Measurements from ENCODE around the gene LAMTOR5. TPM values are rescaled to one million over a fixed set of nuclear protein-coding genes. Genes with fewer than 3 reads are reported as not detected.

Gene LAMTOR5
- total and polyA plus RNA-seq, 4 donors: 45.6 to 427 (median 242) TPM

GRCh38 chr1:110454328-110454727, 46.8 kb upstream of the LAMTOR5 start:
- DNase-seq (no peak), ATAC-seq (ENCODE audit: insufficient read depth, low FRiP score) (no peak)
- Histone ChIP-seq H3K4me1 (ENCODE audit: control insufficient read depth in 5 of 5, insufficient read depth in 5 of 5, low read length in 5 of 5) (no peaks in the 10 kb centered on the region), H3K36me3 (ENCODE audit: control insufficient read depth in 4 of 4, insufficient read depth in 4 of 4, low read length in 4 of 4) (no peaks in the 10 kb centered on the region), H3K27me3 (ENCODE audit: control insufficient read depth in 3 of 3, insufficient read depth in 3 of 3, low read length in 2 of 3) (peaks cover 0 to 24% (median 6%) of the 10 kb centered on the region in 3 donors), H3K4me3 (no peak overlapping the region), H3K9ac (ENCODE audit: insufficient read depth in 1 of 2, low read length in 2 of 2) (no peak overlapping the region), H3K27ac (ENCODE audit: low read depth in 1 of 2, low read length in 1 of 2) (no peak overlapping the region), H3K9me3 (ENCODE audit: control insufficient read depth in 4 of 4, insufficient read depth in 3 of 4, low read length in 3 of 4) (no peaks in the 10 kb centered on the region)
- 91 to 98% methylated on average over 1 of the region's 1 CpG for WGBS, 2 donors
- TF ChIP-seq, protein P1, sequence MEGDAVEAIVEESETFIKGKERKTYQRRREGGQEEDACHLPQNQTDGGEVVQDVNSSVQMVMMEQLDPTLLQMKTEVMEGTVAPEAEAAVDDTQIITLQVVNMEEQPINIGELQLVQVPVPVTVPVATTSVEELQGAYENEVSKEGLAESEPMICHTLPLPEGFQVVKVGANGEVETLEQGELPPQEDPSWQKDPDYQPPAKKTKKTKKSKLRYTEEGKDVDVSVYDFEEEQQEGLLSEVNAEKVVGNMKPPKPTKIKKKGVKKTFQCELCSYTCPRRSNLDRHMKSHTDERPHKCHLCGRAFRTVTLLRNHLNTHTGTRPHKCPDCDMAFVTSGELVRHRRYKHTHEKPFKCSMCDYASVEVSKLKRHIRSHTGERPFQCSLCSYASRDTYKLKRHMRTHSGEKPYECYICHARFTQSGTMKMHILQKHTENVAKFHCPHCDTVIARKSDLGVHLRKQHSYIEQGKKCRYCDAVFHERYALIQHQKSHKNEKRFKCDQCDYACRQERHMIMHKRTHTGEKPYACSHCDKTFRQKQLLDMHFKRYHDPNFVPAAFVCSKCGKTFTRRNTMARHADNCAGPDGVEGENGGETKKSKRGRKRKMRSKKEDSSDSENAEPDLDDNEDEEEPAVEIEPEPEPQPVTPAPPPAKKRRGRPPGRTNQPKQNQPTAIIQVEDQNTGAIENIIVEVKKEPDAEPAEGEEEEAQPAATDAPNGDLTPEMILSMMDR (IDR thresholded peaks at IDR 0.05; ENCODE audit: control extremely low read depth, extremely low read depth): no peak

DNA sequence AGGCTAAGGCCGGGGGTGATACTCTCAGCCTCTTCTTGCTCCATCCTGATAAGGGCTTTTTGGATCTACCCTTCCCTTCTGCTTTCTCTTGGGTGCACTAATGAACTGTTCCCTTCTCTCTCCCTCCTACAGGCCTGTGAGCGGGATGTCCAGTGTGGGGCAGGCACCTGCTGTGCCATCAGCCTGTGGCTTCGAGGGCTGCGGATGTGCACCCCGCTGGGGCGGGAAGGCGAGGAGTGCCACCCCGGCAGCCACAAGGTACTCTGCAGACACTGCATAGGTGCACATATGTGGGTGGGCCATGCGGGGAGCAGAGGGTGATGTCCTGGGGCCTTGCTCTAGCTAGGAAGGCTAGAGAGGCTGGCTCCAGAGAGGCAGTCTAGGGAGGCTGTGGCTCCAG, 46.3 kb upstream of the LAMTOR5 start:
- Histone ChIP-seq H3K36me3 (ENCODE audit: control insufficient read depth in 4 of 4, insufficient read depth in 4 of 4, low read length in 4 of 4) (no peaks in the 10 kb centered on the region), H3K27ac (ENCODE audit: low read depth in 1 of 2, low read length in 1 of 2) (no peak overlapping the region), H3K9me3 (ENCODE audit: control insufficient read depth in 4 of 4, insufficient read depth in 3 of 4, low read length in 3 of 4) (no peaks in the 10 kb centered on the region), H3K4me1 (ENCODE audit: control insufficient read depth in 5 of 5, insufficient read depth in 5 of 5, low read length in 5 of 5) (no peaks in the 10 kb centered on the region), H3K9ac (ENCODE audit: insufficient read depth in 1 of 2, low read length in 2 of 2) (no peak overlapping the region), H3K27me3 (ENCODE audit: control insufficient read depth in 3 of 3, insufficient read depth in 3 of 3, low read length in 2 of 3) (peaks cover 0 to 24% (median 6%) of the 10 kb centered on the region in 3 donors), H3K4me3 (no peak overlapping the region)
- WGBS, 2 donors: 89 to 92% methylated on average over 9 of the region's 9 CpGs
- DNase-seq (no peak), ATAC-seq (ENCODE audit: insufficient read depth, low FRiP score) (no peak)
- TF ChIP-seq, protein P1 (IDR thresholded peaks at IDR 0.05; ENCODE audit: control extremely low read depth, extremely low read depth): no peak

DNA sequence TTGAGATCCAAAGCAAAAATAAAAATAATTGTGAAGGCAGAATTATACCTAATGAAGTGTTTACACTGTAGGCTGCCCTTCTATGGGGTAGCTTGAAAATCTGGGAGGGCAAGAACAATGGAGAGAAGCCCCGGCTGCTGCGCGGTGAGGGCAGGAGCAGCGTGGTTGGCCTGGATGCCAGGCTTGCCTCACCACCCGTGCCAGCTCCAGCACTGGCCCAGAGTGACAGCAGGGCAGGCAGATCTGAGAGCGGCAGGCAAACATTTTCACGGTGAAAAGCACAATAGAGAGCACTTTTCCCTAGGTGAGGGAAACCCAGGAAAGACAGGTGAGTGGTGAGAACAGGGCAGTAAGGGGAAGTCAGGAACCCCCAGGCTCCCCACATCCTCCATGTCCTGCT, 44.8 kb upstream of the LAMTOR5 start:
- no peaks in the 10 kb centered on the region for H3K9me3 ChIP-seq (ENCODE audit: control insufficient read depth in 4 of 4, insufficient read depth in 3 of 4, low read length in 3 of 4)
- H3K27ac ChIP-seq (ENCODE audit: low read depth in 1 of 2, low read length in 1 of 2): no peak overlapping the region
- H3K4me3 ChIP-seq: no peak overlapping the region
- TF ChIP-seq, protein P1 (IDR thresholded peaks at IDR 0.05; ENCODE audit: control extremely low read depth, extremely low read depth): no peak
- H3K9ac ChIP-seq (ENCODE audit: insufficient read depth in 1 of 2, low read length in 2 of 2): no peak overlapping the region
- DNase-seq (no peak), ATAC-seq (ENCODE audit: insufficient read depth, low FRiP score) (no peak)
- H3K27me3 ChIP-seq (ENCODE audit: control insufficient read depth in 3 of 3, insufficient read depth in 3 of 3, low read length in 2 of 3): peaks cover 0 to 24% (median 6%) of the 10 kb centered on the region in 3 donors
- no peaks in the 10 kb centered on the region for H3K4me1 ChIP-seq (ENCODE audit: control insufficient read depth in 5 of 5, insufficient read depth in 5 of 5, low read length in 5 of 5)
- no peaks in the 10 kb centered on the region for H3K36me3 ChIP-seq (ENCODE audit: control insufficient read depth in 4 of 4, insufficient read depth in 4 of 4, low read length in 4 of 4)
- WGBS, 2 donors: 71 to 74% methylated on average over 7 of the region's 7 CpGs

- Histone ChIP-seq H3K4me1 (ENCODE audit: control insufficient read depth in 5 of 5, insufficient read depth in 5 of 5, low read length in 5 of 5) (no peaks in the 10 kb centered on the region), H3K4me3 (no peak within 1 kb of the TSS), H3K27ac (ENCODE audit: low read depth in 1 of 2, low read length in 1 of 2) (no peak within 1 kb of the TSS), H3K27me3 (ENCODE audit: control insufficient read depth in 3 of 3, insufficient read depth in 3 of 3, low read length in 2 of 3) (peaks cover 0 to 24% (median 6%) of the 10 kb centered on the region in 3 donors), H3K9me3 (ENCODE audit: control insufficient read depth in 4 of 4, insufficient read depth in 3 of 4, low read length in 3 of 4) (no peaks in the 10 kb centered on the region), H3K9ac (ENCODE audit: insufficient read depth in 1 of 2, low read length in 2 of 2) (no peak within 1 kb of the TSS), H3K36me3 (ENCODE audit: control insufficient read depth in 4 of 4, insufficient read depth in 4 of 4, low read length in 4 of 4) (no peaks in the 10 kb centered on the region)
- TF ChIP-seq, protein P1 (IDR thresholded peaks at IDR 0.05; ENCODE audit: control extremely low read depth, extremely low read depth): no peak
- DNase-seq: no peak
- 77 to 88% methylated on average over 8 of the region's 8 CpGs for WGBS, 2 donors
- ATAC-seq (ENCODE audit: insufficient read depth, low FRiP score): no peak
Measured at GRCh38 chr1:110450929-110451328, 43.4 kb upstream of the LAMTOR5 start, which contains the start of gene PROK1. TSS of gene PROK1 (plus strand) at chr1:110451149. CDS start at chr1:110451217, 68 bp downstream.

Measured in lung (tissue), 12 donors.